ENCODE measurements around the gene CTDSPL2. TPM values are rescaled to one million over a fixed set of nuclear protein-coding genes. Genes with fewer than 3 reads are reported as not detected.
A peak's percentile ranks its signal among the peaks of the same experiment; 100 is the strongest.
"Not testable (repeated sequence)": the region's sequence is repeated elsewhere in the genome, so short reads cannot be mapped to it uniquely, and the experiment has no call there.

The CTDSPL2 gene
- total and polyA plus RNA-seq, 10 donors = 5.2 to 73.7 (median 51.5) TPM

DNA sequence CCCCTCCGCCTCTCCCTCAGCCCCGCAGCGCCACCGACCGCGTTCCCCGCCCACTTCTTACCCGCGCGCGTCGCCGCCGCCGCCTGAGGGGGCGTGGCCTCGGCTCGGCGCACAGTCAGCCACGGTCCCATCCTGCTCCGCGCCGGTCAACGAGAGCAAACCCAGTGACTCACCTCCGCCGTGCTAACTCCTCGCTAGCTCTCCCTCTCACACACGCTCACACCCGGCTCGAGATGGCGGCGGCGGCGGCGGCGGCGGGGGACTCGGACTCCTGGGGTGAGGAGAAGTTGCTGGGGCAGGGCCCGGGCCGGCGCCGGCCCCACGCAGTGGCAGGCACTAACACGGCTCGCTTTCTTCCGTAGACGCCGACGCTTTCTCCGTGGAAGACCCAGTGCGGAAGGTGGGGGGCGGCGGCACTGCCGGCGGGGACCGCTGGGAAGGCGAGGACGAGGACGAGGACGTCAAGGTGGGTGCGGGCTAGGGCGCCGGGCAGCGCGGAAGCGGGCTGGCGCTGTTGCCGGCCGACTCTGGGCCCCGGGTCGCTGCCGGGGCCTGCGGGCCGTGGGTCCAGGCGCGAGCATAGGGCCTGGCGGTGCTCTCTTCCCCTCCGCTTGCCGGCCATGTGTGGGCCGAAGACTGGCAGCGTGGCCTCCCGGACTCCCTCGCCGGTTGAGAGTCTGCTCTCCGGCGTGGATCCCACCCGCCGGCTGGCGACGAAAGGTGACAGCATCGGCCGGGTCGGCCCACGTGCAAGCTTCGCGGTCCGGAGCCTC lies 109.7 kb downstream of the CTDSPL2 start, which contains the start of gene EIF3J:
Gene EIF3J, plus strand, starts transcription at position 186 of the 773 bp plus-strand sequence. Its CDS starts 48 bp downstream, at position 234.
- no peaks in the 10 kb centered on the region for H3K9me3 ChIP-seq
- TF ChIP-seq CTCF (IDR thresholded peaks at IDR 0.05 in 8 of 11, conservative IDR thresholded peaks at IDR 0.05 in 3 of 11) (peak in 1 of 11 experiments; percentile 11), POLR2A (IDR thresholded peaks at IDR 0.05) (peak; percentile 70 to 94 (median 85)), POLR2AphosphoS5 (IDR thresholded peaks at IDR 0.05) (peak; percentile 98 to 99 (median 99))
- peaks cover 33 to 71% (median 55%) of the 10 kb centered on the region in 6 donors for H3K4me1 ChIP-seq
- DNase-seq = peak; percentile 99
- peak within 1 kb of the TSS; percentile 93 to 99 (median 98) for H3K27ac ChIP-seq
- intact Hi-C loops (cut with DNase I; ENCODE audit: low total_unique reads) = no loop called here
- no peaks in the 10 kb centered on the region for H3K27me3 ChIP-seq (replicated peaks in 1 of 7)
- peaks cover 0 to 56% (median 2%) of the 10 kb centered on the region in 6 donors for H3K36me3 ChIP-seq
- H3K4me3 ChIP-seq = peak within 1 kb of the TSS; percentile 73 to 95 (median 88)
- WGBS, 5 donors = 0 to 1% (median 0%) methylated on average over 19 to 96 of the region's 97 CpGs

DNA sequence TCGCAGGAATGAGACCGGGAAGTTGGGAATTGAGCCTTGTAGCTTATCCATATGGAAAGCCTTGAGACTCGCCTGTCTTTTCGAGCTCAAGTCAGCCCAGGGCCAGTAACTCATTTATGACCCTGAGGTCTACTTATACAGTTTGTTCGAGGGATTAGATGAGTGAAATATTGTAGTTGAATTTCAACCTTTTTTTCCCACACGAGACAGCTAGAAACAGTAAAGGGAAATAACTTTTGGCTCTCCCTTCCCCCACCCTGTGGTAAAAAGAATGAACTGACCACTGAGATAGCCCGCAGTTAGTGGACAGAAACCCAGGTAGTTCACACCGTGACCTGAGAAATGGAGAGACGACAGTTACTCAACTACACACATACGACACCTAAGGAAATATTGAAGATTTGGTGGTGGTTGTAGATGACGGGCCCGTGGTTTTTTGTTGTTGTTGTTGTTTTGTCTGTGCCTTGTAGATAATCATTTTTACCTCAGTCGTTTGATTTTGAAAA lies 110.4 kb downstream of the CTDSPL2 start:
- Histone ChIP-seq H3K4me3 (peak overlapping the region; percentile 73 to 95 (median 88)), H3K36me3 (peaks cover 0 to 50% (median 2%) of the 10 kb centered on the region in 6 donors), H3K4me1 (peaks cover 38 to 78% (median 61%) of the 10 kb centered on the region in 6 donors), H3K27me3 (replicated peaks in 1 of 7) (no peaks in the 10 kb centered on the region), H3K27ac (peak overlapping the region; percentile 93 to 99 (median 98)), H3K9me3 (no peaks in the 10 kb centered on the region)
- intact Hi-C loops (cut with DNase I; ENCODE audit: low total_unique reads) = no loop called here
- TF ChIP-seq CTCF (IDR thresholded peaks at IDR 0.05 in 8 of 11, conservative IDR thresholded peaks at IDR 0.05 in 3 of 11) (peak in 1 of 11 experiments; percentile 5), POLR2A (IDR thresholded peaks at IDR 0.05) (no peak), POLR2AphosphoS5 (IDR thresholded peaks at IDR 0.05) (no peak)
- DNase-seq = no peak
- WGBS, 5 donors = 6 to 10% (median 7%) methylated on average over 12 to 13 of the region's 13 CpGs

GRCh38 chr15:44541282-44541958 lies 114.0 kb downstream of the CTDSPL2 start:
- TF ChIP-seq POLR2A (IDR thresholded peaks at IDR 0.05) = no peak
- H3K27me3 ChIP-seq (replicated peaks in 1 of 7) = no peaks in the 10 kb centered on the region
- peaks cover 36 to 91% (median 79%) of the 10 kb centered on the region in 6 donors for H3K4me1 ChIP-seq
- peak overlapping the region in 2 of 8 donors; percentile 4 to 25 for H3K27ac ChIP-seq
- H3K36me3 ChIP-seq = peaks cover 0 to 51% (median 2%) of the 10 kb centered on the region in 6 donors
- H3K4me3 ChIP-seq = no peak overlapping the region
- H3K9me3 ChIP-seq = no peaks in the 10 kb centered on the region
- WGBS, 5 donors = 91 to 97% (median 96%) methylated on average over 4 of the region's 4 CpGs
- DNase-seq = no peak
- intact Hi-C loops (cut with DNase I; ENCODE audit: low total_unique reads) = no loop called here

GRCh38 chr15:44542596-44542995 lies 115.2 kb downstream of the CTDSPL2 start:
- no peak for DNase-seq
- no peaks in the 10 kb centered on the region for H3K27me3 ChIP-seq (replicated peaks in 1 of 7)
- intact Hi-C loops (cut with DNase I; ENCODE audit: low total_unique reads) = no loop called here
- no peak for TF ChIP-seq POLR2A (IDR thresholded peaks at IDR 0.05)
- no peak for TF ChIP-seq POLR2AphosphoS5 (IDR thresholded peaks at IDR 0.05)
- no peak for TF ChIP-seq CTCF (IDR thresholded peaks at IDR 0.05 in 8 of 11, conservative IDR thresholded peaks at IDR 0.05 in 3 of 11)
- no peaks in the 10 kb centered on the region for H3K9me3 ChIP-seq
- H3K4me3 ChIP-seq = no peak overlapping the region
- H3K27ac ChIP-seq = peak overlapping the region in 1 of 8 donors; percentile 4
- H3K4me1 ChIP-seq = peaks cover 36 to 95% (median 79%) of the 10 kb centered on the region in 6 donors
- peaks cover 0 to 51% (median 2%) of the 10 kb centered on the region in 6 donors for H3K36me3 ChIP-seq

- intact Hi-C loops (cut with DNase I; ENCODE audit: low total_unique reads); H3K9me3 ChIP-seq; DNase-seq; H3K27ac ChIP-seq; H3K27me3 ChIP-seq (replicated peaks in 1 of 7); H3K4me3 ChIP-seq: not testable (repeated sequence)
- 78 to 94% (median 82%) methylated on average over 5 of the region's 5 CpGs for WGBS, 5 donors
- Histone ChIP-seq H3K4me1 (peaks cover 24 to 74% (median 59%) of the 10 kb centered on the region in 6 donors), H3K36me3 (peaks cover 0 to 59% (median 0%) of the 10 kb centered on the region in 6 donors)
These were observed 117.3 kb downstream of the CTDSPL2 start for GRCh38 chr15:44544745-44545144.
